ENCODE results near the gene CHST9.
"Not testable (repeated sequence)": the region's sequence is repeated elsewhere in the genome, so short reads cannot be mapped to it uniquely, and the experiment has no call there.

Gene CHST9

GRCh38 chr18:27094621-27095020 is 90.5 kb downstream of the CHST9 start:
- no peak for DNase-seq (ENCODE audit: low read depth in 3 of 3)

GRCh38 chr18:27093290-27093689 is 91.8 kb downstream of the CHST9 start:
- not testable (repeated sequence) for DNase-seq (ENCODE audit: low read depth in 3 of 3)

- no peak for DNase-seq (ENCODE audit: low read depth in 3 of 3)
Observed at GRCh38 chr18:27081701-27082100, 103.4 kb downstream of the CHST9 start.

- DNase-seq (ENCODE audit: low read depth in 3 of 3) = no peak
Observed at GRCh38 chr18:27075828-27076227, 109.3 kb downstream of the CHST9 start.

GRCh38 chr18:27073404-27073830 is 111.7 kb downstream of the CHST9 start:
- no peak for DNase-seq (ENCODE audit: low read depth in 3 of 3)

- no peak for DNase-seq (ENCODE audit: low read depth in 3 of 3)
Observed at GRCh38 chr18:27064673-27065072, 120.4 kb downstream of the CHST9 start.

GRCh38 chr18:27062802-27063201 is 122.3 kb downstream of the CHST9 start:
- DNase-seq (ENCODE audit: low read depth in 3 of 3) = no peak

GRCh38 chr18:27061488-27062095 is 123.5 kb downstream of the CHST9 start:
- no peak for DNase-seq (ENCODE audit: low read depth in 3 of 3)

GRCh38 chr18:27057519-27058234 is 127.4 kb downstream of the CHST9 start:
- DNase-seq (ENCODE audit: low read depth in 3 of 3) = no peak

- no peak for DNase-seq (ENCODE audit: low read depth in 3 of 3)
Observed at GRCh38 chr18:27054926-27055325, 130.2 kb downstream of the CHST9 start.

GRCh38 chr18:27049969-27050368 is 135.1 kb downstream of the CHST9 start:
- no peak for DNase-seq (ENCODE audit: low read depth in 3 of 3)

GRCh38 chr18:27045342-27045741 is 139.8 kb downstream of the CHST9 start:
- DNase-seq (ENCODE audit: low read depth in 3 of 3) = no peak

GRCh38 chr18:27042177-27042576 is 142.9 kb downstream of the CHST9 start:
- DNase-seq (ENCODE audit: low read depth in 3 of 3) = no peak

- DNase-seq (ENCODE audit: low read depth in 3 of 3) = no peak
Observed at GRCh38 chr18:27040796-27041195, 144.3 kb downstream of the CHST9 start.

GRCh38 chr18:27033722-27034121 is 151.4 kb downstream of the CHST9 start:
- DNase-seq (ENCODE audit: low read depth in 3 of 3) = no peak

GRCh38 chr18:27030421-27030820 is 154.7 kb downstream of the CHST9 start:
- DNase-seq (ENCODE audit: low read depth in 3 of 3) = no peak

GRCh38 chr18:27022477-27022876 is 162.6 kb downstream of the CHST9 start:
- no peak for DNase-seq (ENCODE audit: low read depth in 3 of 3)

GRCh38 chr18:27017901-27018500 is 167.1 kb downstream of the CHST9 start:
- no peak for DNase-seq (ENCODE audit: low read depth in 3 of 3)

- no peak for DNase-seq (ENCODE audit: low read depth in 3 of 3)
Observed at GRCh38 chr18:27014841-27015240, 170.3 kb downstream of the CHST9 start.

GRCh38 chr18:27010784-27011183 is 174.3 kb downstream of the CHST9 start:
- DNase-seq (ENCODE audit: low read depth in 3 of 3) = no peak

- DNase-seq (ENCODE audit: low read depth in 3 of 3) = no peak
Observed at GRCh38 chr18:27009293-27009692, 175.8 kb downstream of the CHST9 start.

GRCh38 chr18:27008575-27008974 is 176.5 kb downstream of the CHST9 start:
- DNase-seq (ENCODE audit: low read depth in 3 of 3) = no peak

- no peak for DNase-seq (ENCODE audit: low read depth in 3 of 3)
Observed at GRCh38 chr18:27007880-27008279, 177.2 kb downstream of the CHST9 start.
